Middle frontal gyrus (tissue), 1 donor: ENCODE data around the gene MCRIP2.

ENCODE experiments used
- DNase-seq: peaks from one replicate; pipeline ENCODE4 v3.0.0-alpha.2; 2015; ENCODE audit warnings: low spot score; ENCODE audit errors: extremely low spot score

Gene MCRIP2

DNA sequence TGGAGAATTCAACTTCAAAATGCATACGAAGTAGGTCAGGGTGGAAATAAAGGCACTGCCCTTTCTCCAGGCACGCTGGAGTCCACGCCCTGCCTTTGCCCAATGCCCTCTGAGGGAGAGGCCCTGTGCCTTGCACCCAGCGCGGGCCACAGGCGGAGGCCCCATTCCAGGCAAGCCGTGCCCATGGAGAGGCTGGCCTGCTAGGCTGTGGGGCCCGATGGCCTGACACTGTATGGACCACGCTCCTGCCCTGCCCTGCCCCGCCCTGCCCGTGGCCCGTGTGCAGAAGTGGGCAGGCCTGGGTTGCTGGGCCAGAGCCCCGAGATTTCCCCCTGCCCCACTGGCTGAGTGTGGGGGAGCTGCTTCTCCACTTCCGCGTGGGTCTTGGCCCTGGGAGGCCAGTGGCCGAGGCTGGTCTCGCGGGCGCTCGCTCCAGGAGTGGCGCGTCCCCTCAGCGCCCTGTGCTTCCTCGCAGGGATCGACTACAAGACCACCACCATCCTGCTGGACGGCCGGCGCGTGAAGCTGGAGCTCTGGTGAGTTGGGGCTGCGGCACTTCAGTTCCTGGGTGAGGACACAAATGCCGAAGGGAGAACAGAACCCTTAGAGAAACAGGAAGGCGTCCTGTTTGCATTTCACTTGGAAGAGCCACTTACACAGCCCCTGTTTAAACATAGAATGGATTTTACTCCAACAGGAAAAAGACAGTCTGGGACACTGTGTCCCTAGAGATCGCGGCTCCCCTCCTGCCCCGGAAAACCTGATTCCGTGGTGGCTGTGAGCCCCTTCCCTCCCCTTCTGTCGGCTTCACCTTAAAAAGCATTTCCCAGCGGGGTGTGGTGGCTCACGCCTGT lies 24.7 kb upstream of the MCRIP2 start:
- DNase-seq: no peak

DNA sequence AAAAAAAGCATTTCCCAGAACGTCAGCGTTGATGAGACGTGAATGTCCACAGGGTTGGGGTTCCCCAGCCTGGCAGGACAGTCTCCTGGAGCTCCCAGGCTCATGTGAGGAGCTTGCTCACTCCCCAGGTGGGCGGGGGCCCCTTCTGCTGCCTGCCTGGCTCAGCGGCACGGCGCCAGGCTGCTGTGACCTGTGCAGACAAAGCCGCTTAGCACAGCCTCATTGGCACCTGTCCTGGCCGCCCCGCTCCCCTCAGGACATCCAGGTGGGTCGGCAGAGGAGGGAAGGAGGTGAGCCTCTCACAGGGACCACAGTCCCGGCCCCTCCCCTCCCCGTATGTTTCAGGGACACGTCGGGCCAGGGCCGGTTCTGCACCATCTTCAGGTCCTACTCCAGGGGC lies 23.8 kb upstream of the MCRIP2 start:
- DNase-seq: no peak

DNA sequence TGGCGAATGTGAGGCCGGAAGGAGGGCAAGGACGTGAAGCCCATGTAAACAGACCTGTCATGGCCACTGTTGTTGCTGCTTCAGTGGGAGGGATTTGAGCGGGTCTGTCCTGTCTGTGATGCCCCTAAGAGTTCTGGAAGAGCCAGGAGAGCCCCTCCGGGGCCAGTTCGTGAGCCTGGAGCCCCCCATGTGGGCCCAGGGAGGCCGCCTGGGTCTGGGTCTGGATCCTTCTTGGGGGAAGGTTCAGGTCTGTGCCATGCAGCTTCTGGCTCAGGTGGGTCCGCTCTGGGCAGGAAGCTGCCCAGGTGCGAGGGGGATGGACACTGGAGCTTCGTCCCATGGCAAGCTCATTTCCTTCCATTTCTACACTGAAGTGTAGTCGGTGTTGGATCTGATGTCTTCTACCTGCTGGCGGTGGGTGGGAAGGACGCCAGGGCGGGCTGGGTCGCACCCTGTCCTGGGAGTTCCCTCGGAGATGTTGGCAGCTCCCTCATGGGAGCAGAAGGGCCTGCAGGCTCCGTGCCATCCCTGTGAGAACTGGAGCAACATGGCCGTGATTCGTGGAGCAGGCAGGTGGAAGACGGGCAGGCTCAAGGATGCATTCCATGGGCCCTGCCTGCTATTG lies 22.0 kb upstream of the MCRIP2 start:
- DNase-seq: no peak

- no peak for DNase-seq
Observed at GRCh38 chr16:620700-621525, 20.7 kb upstream of the MCRIP2 start.

- DNase-seq: no peak
Observed at GRCh38 chr16:621526-622105, 20.0 kb upstream of the MCRIP2 start.

- DNase-seq: no peak
Observed at GRCh38 chr16:622920-623280, 18.7 kb upstream of the MCRIP2 start.

GRCh38 chr16:624526-625070 lies 17.0 kb upstream of the MCRIP2 start:
- DNase-seq: no peak

- DNase-seq: no peak
Observed at GRCh38 chr16:625117-625976, 16.3 kb upstream of the MCRIP2 start.

- no peak for DNase-seq
Observed at GRCh38 chr16:625977-626765, 15.5 kb upstream of the MCRIP2 start.

DNA sequence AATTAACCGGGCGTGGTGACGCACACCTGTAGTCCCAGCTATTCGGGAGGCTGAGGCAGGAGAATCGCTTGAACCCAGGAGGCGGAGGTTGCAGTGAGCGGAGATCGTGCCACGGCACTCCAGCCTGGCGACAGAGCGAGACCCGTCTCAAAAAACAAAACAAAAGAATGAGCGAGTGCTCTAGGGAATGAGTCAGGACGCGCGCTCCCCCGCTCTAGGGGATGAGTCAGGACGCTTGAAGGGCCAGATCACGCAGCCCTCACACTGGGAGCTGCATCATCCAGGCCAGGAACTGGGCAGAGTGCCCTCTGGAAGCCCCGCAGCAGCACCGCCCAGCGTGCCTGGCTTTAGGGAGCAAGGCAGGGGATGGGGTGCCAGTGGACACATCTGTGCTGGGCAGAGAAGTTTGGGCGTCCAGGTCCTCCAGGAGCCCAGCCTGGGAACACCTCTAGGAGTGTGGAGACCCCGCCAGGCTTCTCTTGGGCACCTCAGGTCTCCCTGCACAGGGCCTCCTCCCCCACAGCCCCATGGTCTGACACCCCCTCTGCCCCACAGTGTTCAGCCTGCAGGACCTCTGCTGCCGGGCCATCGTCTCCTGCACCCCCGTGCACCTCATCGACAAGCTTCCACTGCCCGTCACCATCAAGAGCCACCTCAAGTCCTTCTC lies 14.7 kb upstream of the MCRIP2 start:
- peak; percentile 33 for DNase-seq

GRCh38 chr16:627454-628239 lies 14.0 kb upstream of the MCRIP2 start:
- no peak for DNase-seq

GRCh38 chr16:628321-629061 lies 13.1 kb upstream of the MCRIP2 start:
- no peak for DNase-seq

- DNase-seq: no peak
Observed at GRCh38 chr16:629185-629832, 12.3 kb upstream of the MCRIP2 start.

DNA sequence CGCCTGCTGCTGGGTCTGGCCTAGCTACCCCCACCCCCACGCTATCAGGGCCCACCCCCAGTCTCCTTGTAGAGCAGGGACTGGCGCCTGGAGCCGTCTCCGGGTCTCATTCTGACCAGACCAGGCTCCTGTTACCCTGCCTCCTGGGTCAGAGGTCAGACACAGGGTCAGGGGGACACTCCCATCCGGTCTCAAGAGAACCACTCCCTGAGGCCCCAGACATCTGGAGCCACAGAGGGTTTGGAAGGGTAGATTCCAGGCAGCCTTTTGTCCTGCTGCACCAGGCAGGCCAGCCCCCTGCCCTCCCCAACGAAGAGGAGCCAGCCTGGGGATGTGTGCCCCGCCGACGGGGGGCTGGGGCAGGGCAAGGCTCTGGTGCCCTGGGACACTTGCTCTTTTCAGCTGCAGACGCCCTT lies 11.8 kb upstream of the MCRIP2 start:
- no peak for DNase-seq

DNA sequence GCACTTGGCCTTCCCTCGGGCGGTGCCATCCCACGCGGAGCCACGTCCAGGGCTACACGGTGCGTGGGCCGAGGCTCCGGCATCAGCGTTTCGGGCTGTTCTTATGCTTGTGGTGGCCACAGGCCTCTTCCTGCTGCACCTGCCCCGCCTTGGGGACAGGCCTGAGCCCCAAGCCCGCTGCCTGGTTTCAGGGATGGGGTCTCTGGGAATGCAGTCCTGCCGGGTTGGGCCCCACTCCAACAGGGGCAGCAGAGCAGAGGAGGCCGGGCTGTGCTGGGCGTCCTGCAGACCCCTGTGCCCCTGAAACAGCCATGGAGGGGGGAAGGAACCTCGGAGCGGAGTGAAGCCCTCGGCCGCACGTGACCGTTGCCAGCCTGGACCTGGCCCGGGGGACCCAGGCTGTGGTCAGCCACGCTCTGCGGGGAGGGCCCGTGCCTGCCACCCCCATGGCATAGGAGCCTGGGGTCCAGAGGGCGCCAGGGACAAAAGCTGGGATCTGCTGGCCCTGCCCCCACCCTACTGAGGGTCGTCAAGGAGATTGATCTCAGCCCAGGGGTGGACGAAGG lies 11.3 kb upstream of the MCRIP2 start:
- DNase-seq: no peak

DNA sequence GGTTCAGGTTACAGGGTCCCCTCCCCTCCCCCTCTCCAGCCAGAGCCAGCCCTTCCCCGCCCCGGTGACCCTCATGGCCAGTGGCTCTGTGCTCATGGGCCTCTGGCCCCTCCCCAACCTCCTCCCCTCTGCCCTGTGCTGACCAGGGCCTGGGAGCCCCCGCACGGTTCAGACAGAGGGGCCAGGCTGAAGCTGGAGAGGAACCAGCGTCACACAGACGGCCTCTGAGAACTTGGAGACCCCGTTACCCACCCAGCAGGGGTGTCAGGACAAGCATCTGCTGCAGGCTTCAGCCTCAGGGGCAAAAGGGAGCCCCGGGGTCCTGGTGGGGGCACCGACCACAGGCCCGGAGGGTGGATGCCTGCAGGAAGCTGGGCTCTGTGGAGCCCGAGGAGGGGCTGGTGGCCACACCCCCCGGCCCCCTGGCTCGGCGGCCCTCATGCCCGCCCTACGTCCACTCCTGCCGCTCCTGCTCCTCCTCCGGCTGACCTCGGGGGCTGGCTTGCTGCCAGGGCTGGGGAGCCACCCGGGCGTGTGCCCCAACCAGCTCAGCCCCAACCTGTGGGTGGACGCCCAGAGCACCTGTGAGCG lies 10.7 kb upstream of the MCRIP2 start, which contains the start of gene WFIKKN1:
WFIKKN1 (plus strand) TSS at position 171 of the 591 bp plus-strand sequence; CDS start at position 440, 269 bp downstream.
- DNase-seq: no peak
